HEK293 (cell line): Measurements from ENCODE around the gene MYH14.
A peak's percentile ranks its signal among the peaks of the same experiment; 100 is the strongest.

Experiments used
- GLIS1 ChIP-seq: fragments of 450-650 bp; formaldehyde crosslinking; IDR thresholded peaks from 2 replicates; pipeline ENCODE4 v1.5.1; 2016; ENCODE audit warnings: missing biosample characterization, missing genetic modification characterization
- KLF9 ChIP-seq: fragments of 450-650 bp; formaldehyde crosslinking; IDR thresholded peaks from 2 replicates; pipeline ENCODE4 v1.5.1; 2016; ENCODE audit warnings: missing biosample characterization, missing genetic modification characterization, low read depth
- SP2 ChIP-seq: fragments of 450-650 bp; formaldehyde crosslinking; IDR thresholded peaks from 2 replicates; pipeline ENCODE4 v1.5.1; 2016; ENCODE audit warnings: missing biosample characterization, missing genetic modification characterization
- SP3 ChIP-seq: fragments of 450-650 bp; formaldehyde crosslinking; IDR thresholded peaks from 2 replicates; pipeline ENCODE4 v1.5.1; 2016; ENCODE audit warnings: missing biosample characterization, missing genetic modification characterization
- TCF7L2 ChIP-seq: IDR thresholded peaks from 2 replicates; pipeline ENCODE4 v1.6.1; 2011; ENCODE audit warnings: low read depth, mild to moderate bottlenecking, inconsistent platforms, low read length, moderate library complexity, borderline replicate concordance
- ZBTB1 ChIP-seq: fragments of 450-650 bp; formaldehyde crosslinking; IDR thresholded peaks from 2 replicates; pipeline ENCODE4 v1.5.1; 2016; ENCODE audit warnings: missing biosample characterization, missing genetic modification characterization
- ZBTB8A ChIP-seq: fragments of 450-650 bp; formaldehyde crosslinking; IDR thresholded peaks from 2 replicates; pipeline ENCODE4 v1.5.1; 2016; ENCODE audit warnings: missing biosample characterization, missing genetic modification characterization
- ZNF132 ChIP-seq: fragments of 450-650 bp; formaldehyde crosslinking; IDR thresholded peaks from 2 replicates; pipeline ENCODE4 v1.5.1; 2017; ENCODE audit warnings: missing biosample characterization, missing genetic modification characterization, borderline replicate concordance
- ZNF138 ChIP-seq: fragments of 450-650 bp; formaldehyde crosslinking; IDR thresholded peaks from 2 replicates; pipeline ENCODE4 v1.5.1; 2016; ENCODE audit warnings: missing biosample characterization, missing genetic modification characterization, borderline replicate concordance
- ZNF26 ChIP-seq: fragments of 450-650 bp; formaldehyde crosslinking; IDR thresholded peaks from 2 replicates; pipeline ENCODE4 v1.5.1; 2016; ENCODE audit warnings: missing biosample characterization, missing genetic modification characterization
- ZNF266 ChIP-seq: fragments of 450-650 bp; formaldehyde crosslinking; IDR thresholded peaks from 2 replicates; pipeline ENCODE4 v1.5.1; 2016; ENCODE audit warnings: missing biosample characterization, missing genetic modification characterization, low read depth
- ZNF302 ChIP-seq: fragments of 450-650 bp; formaldehyde crosslinking; IDR thresholded peaks from 2 replicates; pipeline ENCODE4 v1.5.1; 2016; ENCODE audit warnings: missing biosample characterization, missing genetic modification characterization, low read depth
- ZNF473 ChIP-seq: fragments of 450-650 bp; formaldehyde crosslinking; IDR thresholded peaks from 2 replicates; pipeline ENCODE4 v1.5.1; 2017; ENCODE audit warnings: missing biosample characterization, missing genetic modification characterization
- ZNF501 ChIP-seq: fragments of 450-650 bp; formaldehyde crosslinking; IDR thresholded peaks from 2 replicates; pipeline ENCODE4 v1.5.1; 2016; ENCODE audit warnings: missing biosample characterization, missing genetic modification characterization
- ZNF518A ChIP-seq: fragments of 450-650 bp; formaldehyde crosslinking; conservative IDR thresholded peaks from 2 replicates; pipeline ENCODE4 v1.5.1; 2016; ENCODE audit warnings: low read depth, missing biosample characterization, missing genetic modification characterization
- ZNF624 ChIP-seq: fragments of 450-650 bp; formaldehyde crosslinking; IDR thresholded peaks from 2 replicates; pipeline ENCODE4 v1.5.1; 2017; ENCODE audit warnings: missing biosample characterization, missing genetic modification characterization
- ZNF645 ChIP-seq: fragments of 450-650 bp; formaldehyde crosslinking; IDR thresholded peaks from 2 replicates; pipeline ENCODE4; 2016; ENCODE audit warnings: missing biosample characterization, missing genetic modification characterization
- ZNF76 ChIP-seq: fragments of 450-650 bp; formaldehyde crosslinking; IDR thresholded peaks from 2 replicates; pipeline ENCODE4; 2016; ENCODE audit warnings: low read depth, missing biosample characterization, missing genetic modification characterization, borderline replicate concordance

The MYH14 gene

GRCh38 chr19:50313812-50314536 is 110.6 kb downstream of the MYH14 start (continued):
- TF ChIP-seq ZNF624 (tag by site-specific recombination) (no peak), ZBTB1 (no peak), ZNF501 (tag by site-specific recombination) (no peak), ZNF266 (no peak), ZNF138 (tag by site-specific recombination) (no peak), ZNF473 (tag by site-specific recombination) (no peak), SP2 (tag by site-specific recombination) (0 out of 2 replicates have a peak, but pooled peaks have one; percentile 25), KLF9 (tag by site-specific recombination) (peak; percentile 19; the same call in 1 of the 2 replicates), ZNF26 (no peak), ZNF76 (peak; percentile 65; the same call in 1 of the 2 replicates), ZNF132 (no peak), TCF7L2 (no peak), ZNF302 (tag by site-specific recombination) (no peak), GLIS1 (tag by site-specific recombination) (peak; percentile 48), ZBTB8A (tag by site-specific recombination) (no peak), ZNF518A (tag by site-specific recombination) (no peak), ZNF645 (tag by site-specific recombination) (no peak), SP3 (tag by site-specific recombination) (peak; percentile 47; the same call in 1 of the 2 replicates)
